Astrocyte (in vitro differentiated cells and primary cell): Measurements from ENCODE around the gene PCDHAC2.

Experiments
- EZH2 ChIP-seq: IDR thresholded peaks from 2 replicates; pipeline ENCODE4 v1.6.1; 2012; ENCODE audit warnings: mild to moderate bottlenecking, low read length, inconsistent platforms; ENCODE audit not compliant: insufficient read depth
- TF ChIP-seq, protein P1 (sequence below): IDR thresholded peaks from 2 replicates; pipeline ENCODE4 v1.5.1; 2011; ENCODE audit warnings: low read depth, mild to moderate bottlenecking, inconsistent platforms, low read length, moderate library complexity; ENCODE audit not compliant: insufficient read depth

DNA sequence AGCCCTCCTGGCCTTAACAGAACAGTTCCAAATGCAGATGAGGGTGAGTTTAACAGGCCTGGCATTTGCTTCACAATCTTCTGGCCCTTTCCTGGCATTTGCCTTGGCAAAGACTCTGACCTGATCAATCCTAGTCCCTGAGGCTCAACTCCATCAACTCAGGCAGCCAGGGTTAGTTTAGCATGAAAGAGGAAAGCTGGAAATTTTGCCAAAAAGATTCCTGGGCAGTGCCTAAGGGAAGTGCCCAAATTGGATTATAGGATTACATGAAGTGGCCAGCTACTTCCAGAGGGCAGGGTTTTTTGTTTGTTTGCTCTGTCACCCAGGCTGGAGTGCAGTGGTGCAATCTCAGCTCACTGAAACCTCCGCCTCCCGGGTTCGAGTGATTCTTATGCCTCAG lies 36.8 kb downstream of the PCDHAC2 start:
- TF ChIP-seq EZH2: no peak
- TF ChIP-seq, protein P1, sequence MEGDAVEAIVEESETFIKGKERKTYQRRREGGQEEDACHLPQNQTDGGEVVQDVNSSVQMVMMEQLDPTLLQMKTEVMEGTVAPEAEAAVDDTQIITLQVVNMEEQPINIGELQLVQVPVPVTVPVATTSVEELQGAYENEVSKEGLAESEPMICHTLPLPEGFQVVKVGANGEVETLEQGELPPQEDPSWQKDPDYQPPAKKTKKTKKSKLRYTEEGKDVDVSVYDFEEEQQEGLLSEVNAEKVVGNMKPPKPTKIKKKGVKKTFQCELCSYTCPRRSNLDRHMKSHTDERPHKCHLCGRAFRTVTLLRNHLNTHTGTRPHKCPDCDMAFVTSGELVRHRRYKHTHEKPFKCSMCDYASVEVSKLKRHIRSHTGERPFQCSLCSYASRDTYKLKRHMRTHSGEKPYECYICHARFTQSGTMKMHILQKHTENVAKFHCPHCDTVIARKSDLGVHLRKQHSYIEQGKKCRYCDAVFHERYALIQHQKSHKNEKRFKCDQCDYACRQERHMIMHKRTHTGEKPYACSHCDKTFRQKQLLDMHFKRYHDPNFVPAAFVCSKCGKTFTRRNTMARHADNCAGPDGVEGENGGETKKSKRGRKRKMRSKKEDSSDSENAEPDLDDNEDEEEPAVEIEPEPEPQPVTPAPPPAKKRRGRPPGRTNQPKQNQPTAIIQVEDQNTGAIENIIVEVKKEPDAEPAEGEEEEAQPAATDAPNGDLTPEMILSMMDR: no peak
